H9 (cell line): ENCODE data around the gene EPHB6. TPM values are rescaled to one million over a fixed set of nuclear protein-coding genes. Genes with fewer than 3 reads are reported as not detected.

Source experiments
- DNase-seq: peaks from one replicate; pipeline ENCODE4 v3.0.0-alpha.2; 2017
- H2AFZ ChIP-seq: one replicate; pipeline ENCODE4 v1.6.1; 2013; ENCODE audit warnings: mild to moderate bottlenecking, low read length, control low read depth, moderate library complexity
- H2AK5ac ChIP-seq: 2 replicates; pipeline ENCODE4 v1.6.1; 2013; ENCODE audit warnings: low read length, control low read depth, mixed read lengths; ENCODE audit not compliant: insufficient read length
- H2BK120ac ChIP-seq: one replicate; pipeline ENCODE4 v1.6.1; 2013; ENCODE audit warnings: low read depth, mild to moderate bottlenecking, low read length, control low read depth, inconsistent platforms; ENCODE audit not compliant: poor library complexity, severe bottlenecking
- H2BK12ac ChIP-seq: 2 replicates; pipeline ENCODE4 v1.6.1; 2013; ENCODE audit warnings: low read length, control low read depth, mixed read lengths, low read depth; ENCODE audit not compliant: insufficient read length
- H2BK15ac ChIP-seq: 2 replicates; pipeline ENCODE4 v1.6.1; 2013; ENCODE audit warnings: low read depth, low read length, control low read depth
- H2BK20ac ChIP-seq: one replicate; pipeline ENCODE4 v1.6.1; 2013; ENCODE audit warnings: low read depth, mild to moderate bottlenecking, low read length, control low read depth, inconsistent platforms; ENCODE audit not compliant: poor library complexity, severe bottlenecking
- H2BK5ac ChIP-seq: 2 replicates; pipeline ENCODE4 v1.6.1; 2013; ENCODE audit warnings: low read length, control low read depth, mixed read lengths; ENCODE audit not compliant: insufficient read length
- H3K14ac ChIP-seq: 2 replicates; pipeline ENCODE4 v1.6.1; 2013; ENCODE audit warnings: low read length, control low read depth; ENCODE audit not compliant: insufficient read depth
- H3K18ac ChIP-seq: 2 replicates; pipeline ENCODE4 v1.6.1; 2013; ENCODE audit warnings: low read depth, mild to moderate bottlenecking, mixed read lengths, low read length, control low read depth; ENCODE audit not compliant: insufficient read length
- H3K23ac ChIP-seq: 2 replicates; pipeline ENCODE4 v1.6.1; 2013; ENCODE audit warnings: low read length, control low read depth, mixed read lengths, low read depth; ENCODE audit not compliant: insufficient read length
- H3K23me2 ChIP-seq: 2 replicates; pipeline ENCODE4 v1.6.1; 2013; ENCODE audit warnings: low read depth, mild to moderate bottlenecking, mixed read lengths, low read length, control low read depth; ENCODE audit not compliant: insufficient read length, poor library complexity, severe bottlenecking
- H3K27ac ChIP-seq: 2 replicates; pipeline ENCODE4 v1.5.1; 2013; ENCODE audit warnings: low read length, control low read depth, mixed read lengths, low read depth; ENCODE audit not compliant: insufficient read length
- H3K27me3 ChIP-seq: 2 replicates; pipeline ENCODE4 v1.6.1; 2013; ENCODE audit warnings: low read length, control low read depth, inconsistent platforms; ENCODE audit not compliant: insufficient read depth
- H3K4ac ChIP-seq: 2 replicates; pipeline ENCODE4 v1.6.1; 2013; ENCODE audit warnings: low read depth, mild to moderate bottlenecking, control low read depth, inconsistent platforms, low read length, moderate library complexity
- H3K4me1 ChIP-seq: 2 replicates; pipeline ENCODE4 v1.6.1; 2013; ENCODE audit warnings: low read length, control low read depth, inconsistent platforms; ENCODE audit not compliant: insufficient read depth
- H3K4me2 ChIP-seq: 2 replicates; pipeline ENCODE4 v1.6.1; 2013; ENCODE audit warnings: low read length, control low read depth, mixed read lengths; ENCODE audit not compliant: insufficient read length, insufficient read depth
- H3K56ac ChIP-seq: 2 replicates; pipeline ENCODE4 v1.6.1; 2013; ENCODE audit warnings: low read depth, mild to moderate bottlenecking, mixed read lengths, low read length, control low read depth; ENCODE audit not compliant: insufficient read length
- H3K79me1 ChIP-seq: 2 replicates; pipeline ENCODE4 v1.6.1; 2013; ENCODE audit warnings: low read depth, mild to moderate bottlenecking, moderate library complexity, low read length, control low read depth, inconsistent platforms; ENCODE audit not compliant: insufficient read depth, poor library complexity, severe bottlenecking
- H3K79me2 ChIP-seq: 2 replicates; pipeline ENCODE4 v1.6.1; 2013; ENCODE audit warnings: low read length, control low read depth, inconsistent platforms; ENCODE audit not compliant: insufficient read depth
- H3K9ac ChIP-seq: 2 replicates; pipeline ENCODE4 v1.6.1; 2013; ENCODE audit warnings: low read length, control low read depth, mixed read lengths; ENCODE audit not compliant: insufficient read length; ENCODE audit errors: extremely low read depth
- H3K9me3 ChIP-seq: one replicate; pipeline ENCODE4 v1.6.1; 2013; ENCODE audit warnings: low read depth, low read length, inconsistent platforms; ENCODE audit not compliant: control insufficient read depth
- H3T11ph ChIP-seq: one replicate; pipeline ENCODE4 v1.6.1; 2013; ENCODE audit warnings: mild to moderate bottlenecking, low read length, control low read depth, inconsistent platforms
- H4K20me1 ChIP-seq: one replicate; pipeline ENCODE4 v1.6.1; 2013; ENCODE audit not compliant: control insufficient read depth, insufficient read length, insufficient read depth
- H4K5ac ChIP-seq: 2 replicates; pipeline ENCODE4 v1.6.1; 2013; ENCODE audit warnings: low read depth, mild to moderate bottlenecking, mixed read lengths, low read length, control low read depth; ENCODE audit not compliant: insufficient read length
- H4K8ac ChIP-seq: replicated peaks from 2 replicates; pipeline ENCODE4 v1.6.1; 2013; ENCODE audit warnings: low read length, control low read depth, mixed read lengths, low read depth; ENCODE audit not compliant: insufficient read length
- H4K91ac ChIP-seq: 2 replicates; pipeline ENCODE4 v1.6.1; 2013; ENCODE audit warnings: low read depth, mild to moderate bottlenecking, moderate library complexity, mixed read lengths, low read length, control low read depth; ENCODE audit not compliant: insufficient read length
- H3K27ac Mint-ChIP-seq, 3 experiments: 2 replicates in 2 of 3; 3 replicates in 1 of 3; pipeline ENCODE4 v1.8.0; 2020 to 2021; ENCODE audit warnings: mixed read lengths in 3 of 3, mild to moderate bottlenecking in 1 of 3, moderate library complexity in 1 of 3
- H3K27me3 Mint-ChIP-seq: 2 replicates; pipeline ENCODE4 v1.8.0; 2021; ENCODE audit warnings: low read depth, mild to moderate bottlenecking, moderate library complexity, mixed read lengths
- H3K36me3 Mint-ChIP-seq, 3 experiments: 2 replicates in 2 of 3; 3 replicates in 1 of 3; pipeline ENCODE4 v1.8.0; 2020 to 2021; ENCODE audit warnings: low read depth in 3 of 3, mixed read lengths in 3 of 3; ENCODE audit not compliant: insufficient read depth in 1 of 3
- H3K4me1 Mint-ChIP-seq, 2 experiments: 2 replicates each; pipeline ENCODE4 v1.8.0; 2020; ENCODE audit warnings: mixed read lengths in 2 of 2
- H3K4me3 Mint-ChIP-seq, 2 experiments: 2 replicates in 1 of 2; 3 replicates in 1 of 2; pipeline ENCODE4 v1.8.0; 2020 to 2021; ENCODE audit warnings: mild to moderate bottlenecking in 2 of 2, mixed read lengths in 2 of 2, moderate library complexity in 1 of 2
- H3K9me3 Mint-ChIP-seq, 2 experiments: 2 replicates in 1 of 2; 3 replicates in 1 of 2; pipeline ENCODE4 v1.8.0; 2020; ENCODE audit warnings: mild to moderate bottlenecking in 2 of 2, mixed read lengths in 2 of 2, moderate library complexity in 1 of 2
- WGBS: extraction: QIAGEN DNeasy Blood & Tissue Kit; methylation state at CpG from one replicate; pipeline ENCODE4 v1.1.7; 2013; ENCODE audit warnings: missing lambda C conversion rate, low lambda C conversion rate, mixed read lengths; ENCODE audit not compliant: insufficient read length; ENCODE audit errors: extremely low coverage; 5-methylcytosine and 5-hydroxymethylcytosine counted together
- total RNA-seq: library from RNA; stranded (reverse); gene quantifications from 2 replicates; pipeline ENCODE4 v1.2.1, GENCODE V29; 2021
- TF ChIP-seq, protein P1 (sequence below): fragments of 200-600 bp; sonication (generic); conservative IDR thresholded peaks from 3 replicates; pipeline ENCODE4 v1.8.0; 2021; ENCODE audit warnings: antibody characterized with exemption, mild to moderate bottlenecking

The EPHB6 gene
- total RNA-seq, 1 experiment from 2014 or later: 9.7 TPM

DNA sequence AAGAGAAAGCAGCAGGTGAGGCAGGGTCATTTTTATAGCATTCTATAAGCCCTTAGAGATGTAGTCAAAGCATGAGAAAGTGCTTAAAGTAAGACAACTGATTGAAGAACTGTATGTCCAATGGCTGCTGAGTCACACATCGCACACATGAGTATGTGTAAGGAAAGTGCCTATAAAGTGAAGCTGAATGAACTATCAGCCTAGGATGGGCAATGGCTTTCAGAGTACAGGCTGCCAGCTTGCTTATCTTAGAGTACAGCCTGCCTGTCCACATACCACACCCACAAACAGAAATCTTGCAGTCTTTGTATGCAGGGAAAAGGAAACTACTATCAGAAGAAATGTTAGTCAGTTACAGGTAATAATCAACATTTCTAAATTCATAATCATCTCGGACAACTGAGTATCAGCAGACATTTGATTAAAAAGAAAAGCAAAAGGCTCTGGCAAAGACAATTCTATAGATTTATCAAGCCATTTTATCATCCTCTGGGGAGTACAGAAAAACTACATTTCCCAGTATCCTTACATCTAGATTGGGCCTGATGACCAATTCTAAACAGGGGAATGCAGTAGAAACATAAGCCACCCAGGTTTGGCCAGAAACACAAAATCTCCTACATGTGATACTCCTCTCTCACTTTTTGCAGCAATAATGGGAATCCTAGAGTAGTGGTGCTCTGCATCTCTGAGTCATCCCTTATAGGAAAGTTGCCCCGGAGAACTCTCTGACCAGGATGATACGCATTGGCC, 16.2 kb upstream of the EPHB6 start:
- no peak for DNase-seq
- no peaks in the 10 kb centered on the region for H3K27me3 ChIP-seq
- H4K20me1 ChIP-seq: no peaks in the 10 kb centered on the region
- Mint-ChIP-seq H3K4me1 (no peaks in the 10 kb centered on the region), H3K36me3 (no peaks in the 10 kb centered on the region), H3K9me3 (no peaks in the 10 kb centered on the region), H3K4me3 (no peak overlapping the region), H3K27me3 (no peaks in the 10 kb centered on the region; the same call in 1 of the 2 replicates), H3K27ac (no peak overlapping the region; a peak in 1 of 7 replicates)
- H3K4me1 ChIP-seq: no peaks in the 10 kb centered on the region
- no peak overlapping the region for H3K9ac ChIP-seq
- H3K18ac ChIP-seq: no peak overlapping the region
- H4K8ac ChIP-seq: no peak overlapping the region
- no peaks in the 10 kb centered on the region for H3K23me2 ChIP-seq
- H2BK5ac ChIP-seq: no peak overlapping the region
- TF ChIP-seq, protein P1, sequence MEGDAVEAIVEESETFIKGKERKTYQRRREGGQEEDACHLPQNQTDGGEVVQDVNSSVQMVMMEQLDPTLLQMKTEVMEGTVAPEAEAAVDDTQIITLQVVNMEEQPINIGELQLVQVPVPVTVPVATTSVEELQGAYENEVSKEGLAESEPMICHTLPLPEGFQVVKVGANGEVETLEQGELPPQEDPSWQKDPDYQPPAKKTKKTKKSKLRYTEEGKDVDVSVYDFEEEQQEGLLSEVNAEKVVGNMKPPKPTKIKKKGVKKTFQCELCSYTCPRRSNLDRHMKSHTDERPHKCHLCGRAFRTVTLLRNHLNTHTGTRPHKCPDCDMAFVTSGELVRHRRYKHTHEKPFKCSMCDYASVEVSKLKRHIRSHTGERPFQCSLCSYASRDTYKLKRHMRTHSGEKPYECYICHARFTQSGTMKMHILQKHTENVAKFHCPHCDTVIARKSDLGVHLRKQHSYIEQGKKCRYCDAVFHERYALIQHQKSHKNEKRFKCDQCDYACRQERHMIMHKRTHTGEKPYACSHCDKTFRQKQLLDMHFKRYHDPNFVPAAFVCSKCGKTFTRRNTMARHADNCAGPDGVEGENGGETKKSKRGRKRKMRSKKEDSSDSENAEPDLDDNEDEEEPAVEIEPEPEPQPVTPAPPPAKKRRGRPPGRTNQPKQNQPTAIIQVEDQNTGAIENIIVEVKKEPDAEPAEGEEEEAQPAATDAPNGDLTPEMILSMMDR: no peak
- no peaks in the 10 kb centered on the region for H3K79me2 ChIP-seq
- H3K14ac ChIP-seq: no peak overlapping the region
- H2BK12ac ChIP-seq: no peak overlapping the region
- H2AK5ac ChIP-seq: no peak overlapping the region
- H4K5ac ChIP-seq: no peak overlapping the region
- no peak overlapping the region for H2BK20ac ChIP-seq
- H3K4ac ChIP-seq: no peak overlapping the region
- H3K23ac ChIP-seq: no peak overlapping the region
- no peak overlapping the region for H3K56ac ChIP-seq
- no CpG with 5 or more reads among the region's 4 CpGs for WGBS
- no peaks in the 10 kb centered on the region for H3K9me3 ChIP-seq
- H4K91ac ChIP-seq: no peak overlapping the region
- H3T11ph ChIP-seq: no peak overlapping the region
- H3K27ac ChIP-seq: no peak overlapping the region
- no peak overlapping the region for H2BK15ac ChIP-seq
- H2BK120ac ChIP-seq: no peak overlapping the region
- H3K4me2 ChIP-seq: no peak overlapping the region
- H3K79me1 ChIP-seq: no peaks in the 10 kb centered on the region
- no peak overlapping the region for H2AFZ ChIP-seq
